Measurements from ENCODE around the gene TRIP6.
A peak's percentile ranks its signal among the peaks of the same experiment; 100 is the strongest.

The TRIP6 gene

DNA sequence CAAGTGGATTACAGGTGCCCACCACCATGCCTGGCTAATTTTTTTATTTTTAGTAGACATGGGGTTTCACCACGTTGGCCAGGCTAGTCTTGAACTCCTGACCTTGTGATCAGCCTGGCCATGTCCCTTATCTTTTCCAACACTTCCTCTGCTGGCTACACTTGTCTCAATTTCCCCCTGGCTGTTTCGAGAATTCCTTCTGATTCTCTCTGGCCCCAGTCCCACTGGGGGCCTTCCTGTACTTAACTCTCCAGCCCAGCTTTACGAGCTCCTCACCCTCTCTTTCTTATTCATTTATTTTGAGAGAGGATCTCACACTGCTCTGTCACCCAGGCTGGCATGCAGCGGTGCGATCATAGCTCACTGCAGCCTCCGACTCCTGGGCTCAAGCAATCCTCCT, 48.4 kb upstream of the TRIP6 start:
- Histone ChIP-seq H3K27ac (ENCODE audit: extremely low read depth, low read depth, low read length) (no peak overlapping the region), H3K4me3 (ENCODE audit: low read depth, low read length) (no peak overlapping the region), H3K9me3 (ENCODE audit: control insufficient read depth, insufficient read depth, low read depth, low read length) (no peaks in the 10 kb centered on the region), H3K36me3 (ENCODE audit: control insufficient read depth in 2 of 2, insufficient read depth in 1 of 2, low read length in 2 of 2) (peaks cover 55 to 78% of the 10 kb centered on the region in 2 experiments), H3K4me1 (ENCODE audit: control insufficient read depth, insufficient read depth, low read length) (no peaks in the 10 kb centered on the region)
- TF ChIP-seq ZXDB (tag by site-specific recombination; IDR thresholded peaks at IDR 0.05) (no peak), SP3 (tag by site-specific recombination; IDR thresholded peaks at IDR 0.05) (no peak), ZSCAN23 (tag by site-specific recombination; IDR thresholded peaks at IDR 0.05) (no peak), PRDM4 (tag by site-specific recombination; IDR thresholded peaks at IDR 0.05) (peak; percentile 82), ZBTB44 (tag by site-specific recombination; IDR thresholded peaks at IDR 0.05) (no peak), ZNF394 (tag by site-specific recombination; IDR thresholded peaks at IDR 0.05; ENCODE audit: borderline replicate concordance) (no peak), IKZF3 (tag by site-specific recombination; IDR thresholded peaks at IDR 0.05) (no peak), ZNF341 (tag by site-specific recombination; IDR thresholded peaks at IDR 0.05; ENCODE audit: low read depth) (no peak)
- CTCF ChIA-PET: interaction anchor here (0.5 to 0.8 kb wide), 2 partner anchors 15 to 33 kb away, joined by 4 to 5 read pairs; no protein-coding TSS in a partner anchor
- POLR2A ChIA-PET: interaction anchor here (0.5 to 1.6 kb wide), 3 partner anchors 9 to 113 kb away, joined by 3 to 5 read pairs (median 3); partner anchors contain the start of genes EPHB4 and POP7

GRCh38 chr7:100819586-100819985, 47.6 kb upstream of the TRIP6 start:
- H3K36me3 ChIP-seq (ENCODE audit: control insufficient read depth in 2 of 2, insufficient read depth in 1 of 2, low read length in 2 of 2): peaks cover 54 to 79% of the 10 kb centered on the region in 2 experiments
- CTCF ChIA-PET: no interaction called here
- H3K9me3 ChIP-seq (ENCODE audit: control insufficient read depth, insufficient read depth, low read depth, low read length): no peaks in the 10 kb centered on the region
- no peak overlapping the region for H3K27ac ChIP-seq (ENCODE audit: extremely low read depth, low read depth, low read length)
- H3K4me3 ChIP-seq (ENCODE audit: low read depth, low read length): no peak overlapping the region
- no peaks in the 10 kb centered on the region for H3K4me1 ChIP-seq (ENCODE audit: control insufficient read depth, insufficient read depth, low read length)
- POLR2A ChIA-PET: interaction anchor here (1.6 kb wide), 1 partner anchor 113 kb away, joined by 3 read pairs; the partner anchor contains the start of gene POP7
- no peak for TF ChIP-seq ZNF707 (tag by site-specific recombination; IDR thresholded peaks at IDR 0.05)
- no peak for TF ChIP-seq ZNF112 (tag by site-specific recombination; IDR thresholded peaks at IDR 0.05)
- no peak for TF ChIP-seq BCL11A (tag by site-specific recombination; IDR thresholded peaks at IDR 0.05; ENCODE audit: low read depth)
- no peak for TF ChIP-seq ZNF530 (tag by site-specific recombination; IDR thresholded peaks at IDR 0.05; ENCODE audit: low read depth)
- no peak for TF ChIP-seq REST (tag by site-specific recombination; IDR thresholded peaks at IDR 0.05)
- no peak for TF ChIP-seq KLF1 (tag by site-specific recombination; IDR thresholded peaks at IDR 0.05)
- TF ChIP-seq ZNF354C (tag by site-specific recombination; IDR thresholded peaks at IDR 0.05; ENCODE audit: borderline replicate concordance, low read depth): no peak
- TF ChIP-seq ZNF433 (tag by site-specific recombination; IDR thresholded peaks at IDR 0.05; ENCODE audit: low read depth): no peak
- TF ChIP-seq SP2 (tag by site-specific recombination; IDR thresholded peaks at IDR 0.05): no peak
- no peak for TF ChIP-seq ZXDB (tag by site-specific recombination; IDR thresholded peaks at IDR 0.05)
- TF ChIP-seq ZNF274 (IDR thresholded peaks at IDR 0.05; ENCODE audit: low read length): no peak
- no peak for TF ChIP-seq ZNF274 (tag by site-specific recombination; IDR thresholded peaks at IDR 0.05; ENCODE audit: borderline replicate concordance)
- no peak for TF ChIP-seq ZNF10 (tag by site-specific recombination; IDR thresholded peaks at IDR 0.05)
